B cell (primary cell): Measurements from ENCODE around the gene C1orf105.

Experiments used
- EZH2 ChIP-seq: IDR thresholded peaks from 2 replicates; pipeline ENCODE4 v1.6.1; 2012; ENCODE audit warnings: borderline replicate concordance, low read depth, mild to moderate bottlenecking, moderate library complexity, low read length; ENCODE audit not compliant: insufficient read depth, poor library complexity, severe bottlenecking
- TF ChIP-seq, protein P1 (sequence below): fragments of 200-600 bp; IDR thresholded peaks from one replicate; pipeline ENCODE4 v1.8.0; 2022; ENCODE audit warnings: antibody characterized with exemption, mild to moderate bottlenecking

DNA sequence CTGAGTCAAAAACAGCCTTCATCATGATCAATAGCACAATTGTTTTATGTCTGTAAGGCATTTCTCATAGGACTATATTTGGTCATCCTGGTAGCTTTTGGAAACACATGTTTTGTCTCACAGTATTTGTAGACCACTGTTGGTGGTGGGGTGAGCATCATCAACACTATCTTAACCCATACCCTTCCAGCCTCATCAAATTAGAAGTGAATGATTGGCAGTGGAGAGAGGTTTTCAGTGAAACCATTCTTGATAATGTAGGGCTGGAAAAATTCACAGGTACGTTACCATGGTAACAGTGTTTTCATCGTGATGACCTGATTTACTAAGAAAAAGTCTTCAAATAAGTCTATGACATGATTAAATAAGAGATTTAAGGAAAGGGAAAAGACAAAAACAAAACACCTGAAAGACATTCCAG is 45.3 kb upstream of the C1orf105 start:
- TF ChIP-seq, protein P1, sequence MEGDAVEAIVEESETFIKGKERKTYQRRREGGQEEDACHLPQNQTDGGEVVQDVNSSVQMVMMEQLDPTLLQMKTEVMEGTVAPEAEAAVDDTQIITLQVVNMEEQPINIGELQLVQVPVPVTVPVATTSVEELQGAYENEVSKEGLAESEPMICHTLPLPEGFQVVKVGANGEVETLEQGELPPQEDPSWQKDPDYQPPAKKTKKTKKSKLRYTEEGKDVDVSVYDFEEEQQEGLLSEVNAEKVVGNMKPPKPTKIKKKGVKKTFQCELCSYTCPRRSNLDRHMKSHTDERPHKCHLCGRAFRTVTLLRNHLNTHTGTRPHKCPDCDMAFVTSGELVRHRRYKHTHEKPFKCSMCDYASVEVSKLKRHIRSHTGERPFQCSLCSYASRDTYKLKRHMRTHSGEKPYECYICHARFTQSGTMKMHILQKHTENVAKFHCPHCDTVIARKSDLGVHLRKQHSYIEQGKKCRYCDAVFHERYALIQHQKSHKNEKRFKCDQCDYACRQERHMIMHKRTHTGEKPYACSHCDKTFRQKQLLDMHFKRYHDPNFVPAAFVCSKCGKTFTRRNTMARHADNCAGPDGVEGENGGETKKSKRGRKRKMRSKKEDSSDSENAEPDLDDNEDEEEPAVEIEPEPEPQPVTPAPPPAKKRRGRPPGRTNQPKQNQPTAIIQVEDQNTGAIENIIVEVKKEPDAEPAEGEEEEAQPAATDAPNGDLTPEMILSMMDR, result no peak
- TF ChIP-seq EZH2, result no peak
